ENCODE measurements around the gene DOCK4.
"Not testable (repeated sequence)": the region's sequence is repeated elsewhere in the genome, so short reads cannot be mapped to it uniquely, and the experiment has no call there.

Gene DOCK4

DNA sequence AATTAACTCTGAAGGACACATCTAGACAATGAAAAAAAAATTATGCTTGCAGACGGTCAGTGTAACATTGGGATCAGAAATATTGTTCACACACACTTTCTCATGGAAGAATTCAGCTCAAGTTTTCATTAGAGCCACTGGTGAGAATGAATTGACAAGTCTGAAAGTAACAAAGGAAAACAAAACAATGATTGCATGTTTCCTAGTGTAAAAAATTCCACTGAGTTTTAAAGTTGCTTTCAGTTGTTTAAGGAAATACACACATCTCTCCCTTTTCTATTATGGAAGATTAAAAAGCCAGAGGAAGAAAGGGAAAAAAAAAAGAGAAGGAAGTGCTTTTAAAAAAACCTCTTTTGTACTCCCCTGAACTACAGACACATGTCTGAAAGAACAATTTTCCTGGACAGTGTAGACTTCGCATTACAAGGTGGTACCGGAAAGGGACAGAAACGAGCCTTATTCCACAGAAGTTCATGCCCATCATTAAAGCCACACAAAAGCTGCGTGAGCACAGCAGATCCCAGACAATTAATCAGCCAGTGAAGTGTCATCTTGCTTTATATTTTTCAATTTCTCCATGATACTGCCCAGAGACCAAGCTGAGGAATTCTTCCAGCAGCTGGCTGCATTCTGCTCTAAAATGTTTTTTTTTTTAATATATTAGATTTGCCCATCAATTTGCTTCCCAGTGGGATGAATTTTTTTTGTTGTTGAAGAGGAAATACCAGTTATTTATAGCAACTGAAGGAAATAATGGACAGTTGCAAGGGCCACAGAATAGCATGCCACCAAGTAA lies 294.8 kb downstream of the DOCK4 start:
- TF ChIP-seq ZFX (IDR thresholded peaks at IDR 0.05; ENCODE audit: borderline replicate concordance) (no peak), CTCF (IDR thresholded peaks at IDR 0.05) (no peak)
- no peak overlapping the region for H3K27ac ChIP-seq

GRCh38 chr7:111910656-111911055 lies 295.5 kb downstream of the DOCK4 start:
- no peak overlapping the region for H3K27ac ChIP-seq
- TF ChIP-seq CTCF (IDR thresholded peaks at IDR 0.05): no peak
- TF ChIP-seq ZFX (IDR thresholded peaks at IDR 0.05; ENCODE audit: borderline replicate concordance): no peak

- not testable (repeated sequence) for H3K27ac ChIP-seq
These were observed 297.5 kb downstream of the DOCK4 start for GRCh38 chr7:111908673-111909072.

DNA sequence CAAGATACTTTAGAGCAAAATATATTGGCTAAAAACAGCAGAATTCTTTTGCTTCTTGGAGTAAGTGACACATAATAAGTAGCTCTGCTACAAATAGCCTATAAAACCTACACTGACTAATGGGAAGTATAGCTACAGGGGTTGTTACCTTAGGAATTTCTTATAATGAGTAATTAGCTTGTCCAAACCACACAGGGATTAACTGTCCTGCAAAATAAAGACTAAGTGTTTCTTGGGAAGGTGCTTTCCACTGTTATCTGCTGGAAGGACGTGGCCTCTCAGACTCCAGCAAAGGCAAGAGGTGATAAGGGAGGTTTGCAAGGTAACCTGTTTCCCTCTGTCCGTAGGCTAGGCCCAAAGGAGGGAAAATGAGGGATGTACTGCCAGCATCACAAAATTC lies 302.4 kb downstream of the DOCK4 start:
- TF ChIP-seq ZFX (IDR thresholded peaks at IDR 0.05; ENCODE audit: borderline replicate concordance) (no peak), CTCF (IDR thresholded peaks at IDR 0.05) (no peak)
- no peak overlapping the region for H3K27ac ChIP-seq

DNA sequence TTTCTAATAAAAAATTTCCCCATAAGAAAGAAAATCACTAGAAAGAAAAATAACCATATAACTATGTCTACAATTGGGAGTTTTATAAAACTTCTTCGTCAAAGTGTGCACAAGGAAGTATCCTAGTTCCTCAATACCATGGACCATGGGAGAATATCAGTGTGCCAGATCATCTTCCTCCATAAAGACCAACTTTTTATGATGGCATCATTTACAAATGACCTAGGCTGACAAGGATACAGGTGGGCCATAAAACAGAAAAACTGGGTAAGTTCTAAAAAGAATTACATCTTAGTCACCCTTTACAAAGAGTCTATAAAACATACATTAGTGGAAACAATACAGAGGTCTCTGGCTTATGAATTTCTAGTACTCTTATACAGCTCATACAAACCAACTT lies 303.2 kb downstream of the DOCK4 start:
- no peak overlapping the region for H3K27ac ChIP-seq
- no peak for TF ChIP-seq CTCF (IDR thresholded peaks at IDR 0.05)
- TF ChIP-seq ZFX (IDR thresholded peaks at IDR 0.05; ENCODE audit: borderline replicate concordance): no peak

- H3K27ac ChIP-seq: no peak overlapping the region
- TF ChIP-seq CTCF (IDR thresholded peaks at IDR 0.05): no peak
- no peak for TF ChIP-seq ZFX (IDR thresholded peaks at IDR 0.05; ENCODE audit: borderline replicate concordance)
These were observed 305.9 kb downstream of the DOCK4 start for GRCh38 chr7:111900283-111900682.

DNA sequence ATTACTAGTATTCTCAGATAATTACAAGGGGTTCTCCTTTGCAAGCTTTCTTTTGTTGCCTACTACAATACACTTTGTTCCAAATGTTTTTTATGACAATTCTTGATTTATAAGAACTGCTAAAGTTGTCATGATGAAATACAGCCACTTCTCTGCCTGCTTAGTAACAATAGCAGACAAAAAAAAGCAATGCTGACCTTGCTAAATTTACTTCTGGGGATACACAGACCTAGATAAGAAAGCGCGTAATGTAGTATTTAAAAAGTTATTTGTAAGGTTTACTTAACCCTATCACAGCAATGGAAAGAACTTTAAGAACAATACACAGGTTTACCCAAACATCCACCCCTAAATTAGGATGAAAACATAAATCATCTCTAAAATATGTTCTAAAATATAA lies 311.1 kb downstream of the DOCK4 start:
- TF ChIP-seq CTCF (IDR thresholded peaks at IDR 0.05): no peak
- TF ChIP-seq ZFX (IDR thresholded peaks at IDR 0.05; ENCODE audit: borderline replicate concordance): no peak
- H3K27ac ChIP-seq: no peak overlapping the region

DNA sequence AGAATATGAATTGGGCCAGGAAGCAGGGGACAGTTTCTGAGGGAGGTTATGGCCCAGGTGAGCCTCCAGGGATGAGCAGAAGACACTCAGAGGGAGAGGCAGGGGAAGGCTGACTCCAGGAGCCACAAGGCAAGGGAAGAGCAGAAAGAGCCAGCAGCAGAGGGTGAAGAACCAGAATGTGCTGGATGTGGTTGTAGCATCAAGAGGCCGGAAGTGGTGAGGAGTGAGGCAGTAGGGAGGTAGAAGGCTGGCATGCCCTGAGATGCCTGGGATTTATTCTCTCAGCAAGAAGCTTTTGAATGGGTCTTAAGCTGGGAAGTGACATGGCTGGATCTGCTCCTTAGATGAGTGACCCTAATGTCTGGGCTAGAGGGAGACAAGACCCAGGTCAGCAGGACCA lies 311.7 kb downstream of the DOCK4 start:
- TF ChIP-seq ZFX (IDR thresholded peaks at IDR 0.05; ENCODE audit: borderline replicate concordance) (no peak), CTCF (IDR thresholded peaks at IDR 0.05) (no peak)

More for the DNA sequence above, 311.7 kb downstream of the DOCK4 start:
- no peak overlapping the region for H3K27ac ChIP-seq

Measured in 22Rv1 (cell line).